Measurements from ENCODE around the gene C11orf16. TPM values are rescaled to one million over a fixed set of nuclear protein-coding genes. Genes with fewer than 3 reads are reported as not detected.

The C11orf16 gene
- polyA plus RNA-seq, 3 donors from 2014 or later = not detected

GRCh38 chr11:8927233-8927632 is 5.5 kb downstream of the C11orf16 start:
- Mint-ChIP-seq H3K4me1 (no peaks in the 10 kb centered on the region), H3K27me3 (ENCODE audit: low read depth in 3 of 3) (peaks cover 0 to 3% (median 0%) of the 10 kb centered on the region in 3 donors), H3K4me3 (no peak overlapping the region), H3K36me3 (peaks cover 0 to 2% (median 0%) of the 10 kb centered on the region in 3 donors), H3K9me3 (no peaks in the 10 kb centered on the region), H3K27ac (no peak overlapping the region)
- DNase-seq = no peak

GRCh38 chr11:8926236-8926635 is 6.5 kb downstream of the C11orf16 start:
- H3K36me3 Mint-ChIP-seq = peaks cover 0 to 7% (median 0%) of the 10 kb centered on the region in 3 donors
- H3K4me3 Mint-ChIP-seq = no peak overlapping the region
- no peaks in the 10 kb centered on the region for H3K4me1 Mint-ChIP-seq
- no peak overlapping the region for H3K27ac Mint-ChIP-seq
- DNase-seq = no peak
- H3K27me3 Mint-ChIP-seq (ENCODE audit: low read depth in 3 of 3) = peaks cover 0 to 2% (median 0%) of the 10 kb centered on the region in 3 donors
- no peaks in the 10 kb centered on the region for H3K9me3 Mint-ChIP-seq

GRCh38 chr11:8925711-8926110 is 7.0 kb downstream of the C11orf16 start:
- Mint-ChIP-seq H3K4me3 (no peak overlapping the region), H3K27ac (no peak overlapping the region), H3K27me3 (ENCODE audit: low read depth in 3 of 3) (peaks cover 0 to 2% (median 0%) of the 10 kb centered on the region in 3 donors), H3K36me3 (peaks cover 0 to 7% (median 0%) of the 10 kb centered on the region in 3 donors), H3K9me3 (no peaks in the 10 kb centered on the region), H3K4me1 (no peaks in the 10 kb centered on the region)
- DNase-seq = no peak

- peaks cover 0 to 7% (median 5%) of the 10 kb centered on the region in 3 donors for H3K36me3 Mint-ChIP-seq
- H3K9me3 Mint-ChIP-seq = no peaks in the 10 kb centered on the region
- no peak overlapping the region for H3K27ac Mint-ChIP-seq
- no peaks in the 10 kb centered on the region for H3K4me1 Mint-ChIP-seq
- DNase-seq = no peak
- H3K27me3 Mint-ChIP-seq (ENCODE audit: low read depth in 3 of 3) = peaks cover 0 to 2% (median 0%) of the 10 kb centered on the region in 3 donors
- H3K4me3 Mint-ChIP-seq = no peak overlapping the region
Observed at GRCh38 chr11:8922691-8923090, 10.1 kb downstream of the C11orf16 start.

- Mint-ChIP-seq H3K4me3 (no peak overlapping the region), H3K36me3 (peaks cover 4 to 8% (median 5%) of the 10 kb centered on the region in 3 donors), H3K27me3 (ENCODE audit: low read depth in 3 of 3) (peaks cover 0 to 1% (median 0%) of the 10 kb centered on the region in 3 donors), H3K9me3 (no peaks in the 10 kb centered on the region), H3K4me1 (peaks cover 13 to 19% of the 10 kb centered on the region in 2 donors), H3K27ac (no peak overlapping the region)
- DNase-seq = no peak
Observed at GRCh38 chr11:8917157-8917825, 15.5 kb downstream of the C11orf16 start.

GRCh38 chr11:8914661-8915018 is 18.1 kb downstream of the C11orf16 start:
- peaks cover 0 to 4% (median 0%) of the 10 kb centered on the region in 3 donors for H3K27me3 Mint-ChIP-seq (ENCODE audit: low read depth in 3 of 3)
- no peak for DNase-seq
- peaks cover 24 to 40% of the 10 kb centered on the region in 2 donors for H3K4me1 Mint-ChIP-seq
- no peaks in the 10 kb centered on the region for H3K9me3 Mint-ChIP-seq
- peak overlapping the region in 3 of 5 donors; percentile 40 to 69 (median 61) for H3K4me3 Mint-ChIP-seq
- H3K36me3 Mint-ChIP-seq = peaks cover 0 to 8% (median 4%) of the 10 kb centered on the region in 3 donors
- H3K27ac Mint-ChIP-seq = peak overlapping the region in 2 of 6 donors; percentile 11 to 73

- Mint-ChIP-seq H3K27me3 (ENCODE audit: low read depth in 3 of 3) (peaks cover 0 to 5% (median 0%) of the 10 kb centered on the region in 3 donors), H3K27ac (peak overlapping the region in 4 of 6 donors; percentile 11 to 83 (median 70)), H3K9me3 (no peaks in the 10 kb centered on the region), H3K4me3 (peak overlapping the region; percentile 31 to 69 (median 40)), H3K4me1 (peaks cover 27 to 45% of the 10 kb centered on the region in 2 donors), H3K36me3 (peaks cover 0 to 8% (median 4%) of the 10 kb centered on the region in 3 donors)
- DNase-seq = peak; percentile 14 to 36 (median 17)
Observed at GRCh38 chr11:8913961-8914660, 18.6 kb downstream of the C11orf16 start.

- no peaks in the 10 kb centered on the region for H3K9me3 Mint-ChIP-seq
- H3K4me3 Mint-ChIP-seq = peak within 1 kb of the TSS; percentile 91 to 95 (median 92)
- DNase-seq = peak; percentile 72 to 82 (median 73)
- peaks cover 0 to 7% (median 2%) of the 10 kb centered on the region in 3 donors for H3K27me3 Mint-ChIP-seq (ENCODE audit: low read depth in 3 of 3)
- peak within 1 kb of the TSS; percentile 57 to 89 (median 78) for H3K27ac Mint-ChIP-seq
- peaks cover 29 to 50% of the 10 kb centered on the region in 2 donors for H3K4me1 Mint-ChIP-seq
- H3K36me3 Mint-ChIP-seq = no peaks in the 10 kb centered on the region
Observed at GRCh38 chr11:8911029-8911823, 21.5 kb downstream of the C11orf16 start, which contains the start of gene AKIP1. Gene AKIP1, plus strand, starts transcription at chr11:8911189. Its CDS starts 261 bp downstream, at chr11:8911450.

- Mint-ChIP-seq H3K4me3 (peak overlapping the region; percentile 86 to 93 (median 92)), H3K36me3 (no peaks in the 10 kb centered on the region), H3K9me3 (no peaks in the 10 kb centered on the region), H3K4me1 (peaks cover 29 to 50% of the 10 kb centered on the region in 2 donors), H3K27me3 (ENCODE audit: low read depth in 3 of 3) (peaks cover 0 to 5% (median 2%) of the 10 kb centered on the region in 3 donors), H3K27ac (peak overlapping the region in 4 of 6 donors; percentile 4 to 72 (median 50))
- DNase-seq = peak in 1 of 3 donors; percentile 7
Observed at GRCh38 chr11:8910649-8911026, 22.1 kb downstream of the C11orf16 start.

- Mint-ChIP-seq H3K27ac (no peak overlapping the region), H3K4me3 (no peak overlapping the region)
Observed at GRCh38 chr11:8908099-8908498, 24.6 kb downstream of the C11orf16 start.

GRCh38 chr11:8907116-8907515 is 25.6 kb downstream of the C11orf16 start:
- no peak for DNase-seq
- peaks cover 0 to 2% (median 0%) of the 10 kb centered on the region in 6 donors for H3K9me3 Mint-ChIP-seq
- no peak overlapping the region for H3K4me3 Mint-ChIP-seq
- no peak overlapping the region for H3K27ac Mint-ChIP-seq
- H3K4me1 Mint-ChIP-seq = peaks cover 15 to 28% of the 10 kb centered on the region in 2 donors
- H3K36me3 Mint-ChIP-seq = no peaks in the 10 kb centered on the region
- peaks cover 0 to 9% (median 5%) of the 10 kb centered on the region in 3 donors for H3K27me3 Mint-ChIP-seq (ENCODE audit: low read depth in 3 of 3)

More at GRCh38 chr11:8908099-8908498, 24.6 kb downstream of the C11orf16 start:
- Mint-ChIP-seq H3K4me1 (peaks cover 19 to 32% of the 10 kb centered on the region in 2 donors), H3K9me3 (no peaks in the 10 kb centered on the region), H3K27me3 (ENCODE audit: low read depth in 3 of 3) (peaks cover 0 to 8% (median 2%) of the 10 kb centered on the region in 3 donors), H3K36me3 (no peaks in the 10 kb centered on the region)
- DNase-seq = no peak

- H3K36me3 Mint-ChIP-seq = peaks cover 0 to 4% (median 0%) of the 10 kb centered on the region in 3 donors
- DNase-seq = no peak
- no peak overlapping the region for H3K4me3 Mint-ChIP-seq
- peaks cover 3 to 7% (median 5%) of the 10 kb centered on the region in 6 donors for H3K9me3 Mint-ChIP-seq
- H3K4me1 Mint-ChIP-seq = peaks cover 15 to 20% of the 10 kb centered on the region in 2 donors
- H3K27me3 Mint-ChIP-seq (ENCODE audit: low read depth in 3 of 3) = peaks cover 0 to 12% (median 6%) of the 10 kb centered on the region in 3 donors
- H3K27ac Mint-ChIP-seq = no peak overlapping the region
Observed at GRCh38 chr11:8905528-8906165, 27.1 kb downstream of the C11orf16 start.

Data from immature natural killer cell (primary cell).